GM12892 (cell line): ENCODE measurements around the gene FAM107B.

Source experiments
- DNase-seq: peaks from one replicate; pipeline ENCODE4 v3.0.0; 2011; ENCODE audit not compliant: insufficient read length
- FAIRE-seq: peaks from 2 replicates; lab custom pipeline; 2011; peaks lifted over from hg19 to GRCh38; lab: Jason Lieb, UNC
- POLR2A ChIP-seq: IDR thresholded peaks from 2 replicates; pipeline ENCODE4 v1.6.1; 2011; ENCODE audit warnings: low read depth, low read length, control low read depth
- POLR2AphosphoS5 ChIP-seq: IDR thresholded peaks from 2 replicates; pipeline ENCODE4 v1.6.1; 2011; ENCODE audit warnings: low read depth, low read length, control low read depth
- TAF1 ChIP-seq: IDR thresholded peaks from 2 replicates; pipeline ENCODE4 v1.6.1; 2011; ENCODE audit warnings: low read depth, mild to moderate bottlenecking, control low read depth, low read length, borderline replicate concordance

The FAM107B gene

DNA sequence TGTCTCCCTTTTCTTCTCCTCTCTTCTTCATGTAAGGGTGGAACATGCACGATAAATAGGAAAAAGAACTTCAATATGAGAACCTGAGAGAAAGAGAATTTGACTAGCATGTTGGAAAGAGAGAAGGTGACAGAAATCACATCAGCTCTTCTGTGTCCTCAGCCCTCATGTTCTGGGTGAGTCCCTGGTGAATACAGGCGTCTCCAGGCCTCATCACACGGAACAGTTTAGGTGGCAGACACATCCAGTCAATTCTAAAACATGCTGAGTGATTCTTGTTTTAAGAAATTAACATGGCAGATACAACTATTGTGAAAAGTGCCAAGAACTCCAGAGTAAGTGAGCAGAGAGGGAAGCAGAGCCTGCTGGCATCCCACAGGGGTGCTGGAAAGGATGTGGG is 96.1 kb downstream of the FAM107B start:
- DNase-seq = no peak
- no peak for FAIRE-seq
- no peak for TF ChIP-seq TAF1
- no peak for TF ChIP-seq POLR2AphosphoS5
- no peak for TF ChIP-seq POLR2A

DNA sequence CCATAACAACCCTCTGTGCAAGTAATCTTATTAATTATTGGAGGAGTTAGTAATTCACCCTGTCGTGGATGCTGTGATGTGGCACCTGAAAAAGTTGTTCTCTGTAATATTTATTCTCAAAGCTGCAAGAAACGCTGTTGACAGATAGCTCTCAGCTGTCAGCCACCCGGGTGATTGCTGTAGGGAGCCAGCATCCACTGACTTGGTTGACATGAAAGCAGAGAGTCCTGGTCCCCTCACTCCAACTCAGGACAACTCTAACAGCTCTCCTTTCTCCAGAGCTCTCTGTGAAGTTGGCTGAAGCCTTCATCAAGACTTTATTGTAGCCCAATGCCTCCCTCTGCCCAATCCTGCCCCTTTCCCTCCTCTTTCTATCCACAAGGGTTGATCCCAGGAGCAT is 98.0 kb downstream of the FAM107B start:
- TF ChIP-seq POLR2A (no peak), TAF1 (no peak), POLR2AphosphoS5 (no peak)
- FAIRE-seq (no peak), DNase-seq (no peak)

DNA sequence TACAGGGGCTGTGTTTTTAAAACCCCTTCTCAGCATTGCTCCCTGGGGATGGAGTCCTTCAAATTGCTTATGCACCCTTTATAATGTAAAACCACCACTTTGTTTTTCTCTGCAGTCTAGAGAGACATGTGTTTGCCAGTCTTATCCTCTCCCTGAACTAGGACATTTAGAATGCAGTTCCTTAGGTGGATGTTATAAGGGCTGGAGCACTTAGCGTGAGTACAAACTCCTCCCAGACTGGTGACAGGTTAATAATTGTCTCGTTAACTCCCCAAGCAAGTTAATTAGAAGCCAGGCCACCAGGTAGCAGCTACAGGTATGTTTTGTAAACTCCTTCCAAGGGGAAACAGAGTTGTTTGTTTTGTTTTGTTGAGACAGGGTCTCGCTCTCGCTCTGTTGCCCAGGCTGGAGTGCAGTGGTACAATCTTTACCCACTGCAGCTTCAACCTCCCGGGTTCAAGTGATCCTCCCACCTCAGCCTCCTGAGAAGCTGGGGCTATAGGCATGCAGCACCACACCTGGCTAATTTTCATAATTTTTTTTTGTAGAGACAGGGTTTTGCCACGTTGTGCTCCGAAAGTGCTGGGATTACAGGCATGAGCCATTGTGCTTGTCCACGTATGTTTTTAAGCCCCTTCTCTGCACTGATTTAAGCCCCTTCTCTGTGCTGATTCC is 100.2 kb downstream of the FAM107B start:
- no peak for DNase-seq
- FAIRE-seq = no peak
- TF ChIP-seq POLR2AphosphoS5 (no peak), TAF1 (no peak), POLR2A (no peak)

DNA sequence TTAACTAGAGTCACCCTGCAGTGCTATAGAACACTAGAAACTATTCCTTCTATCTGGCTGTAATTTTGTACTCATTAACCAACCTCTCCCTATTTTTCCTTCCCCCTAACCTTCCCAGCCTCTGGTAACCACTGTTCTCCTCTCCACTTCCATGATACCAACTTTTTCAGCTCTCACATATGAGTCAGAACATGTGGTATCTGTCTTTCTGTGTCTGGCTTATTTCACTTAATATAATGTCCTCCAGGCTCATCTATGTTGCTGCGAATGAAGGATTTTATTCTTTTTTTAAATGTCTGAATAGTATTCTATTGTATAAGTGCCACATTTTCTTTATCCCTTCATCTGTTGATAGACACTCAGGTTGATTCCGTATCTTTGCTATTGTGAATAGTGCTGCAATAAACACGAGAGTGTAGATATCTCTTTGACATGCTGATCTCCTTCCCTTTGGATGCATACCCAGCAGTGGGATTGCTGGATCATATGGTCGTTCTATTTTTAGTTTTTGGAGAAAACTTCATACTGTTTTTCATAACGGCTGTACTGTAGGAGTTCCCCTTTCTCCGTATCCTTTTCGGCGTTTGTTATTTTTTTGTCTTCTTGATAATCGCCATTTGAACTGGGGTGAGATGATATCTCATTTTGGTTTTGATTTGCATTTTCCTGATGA is 101.4 kb downstream of the FAM107B start:
- FAIRE-seq = no peak
- no peak for TF ChIP-seq POLR2A
- no peak for TF ChIP-seq POLR2AphosphoS5
- no peak for TF ChIP-seq TAF1
- DNase-seq = no peak

DNA sequence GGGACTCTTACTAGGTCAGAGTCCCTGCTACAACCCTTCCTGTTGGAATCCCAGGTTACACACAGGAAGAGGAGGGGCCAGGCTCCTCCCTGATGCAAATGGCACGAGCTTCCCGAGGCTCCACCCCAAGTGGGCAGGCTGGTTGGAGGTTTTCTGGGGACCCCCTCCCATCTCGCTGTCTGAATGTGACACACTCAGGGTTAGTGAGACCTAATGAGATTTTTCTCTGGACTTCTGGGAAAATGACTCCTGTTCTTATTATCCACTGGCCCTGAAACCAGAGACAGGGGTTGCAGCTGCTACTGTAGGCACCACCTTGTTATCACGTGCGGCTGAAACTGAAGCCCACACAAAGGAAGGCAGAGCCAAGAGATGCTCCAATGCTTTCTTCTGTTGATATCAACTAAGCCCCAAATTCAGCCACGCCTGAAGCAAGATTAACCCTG is 103.3 kb downstream of the FAM107B start:
- FAIRE-seq = no peak
- TF ChIP-seq POLR2AphosphoS5 = no peak
- TF ChIP-seq TAF1 = no peak
- no peak for TF ChIP-seq POLR2A
- DNase-seq = no peak

DNA sequence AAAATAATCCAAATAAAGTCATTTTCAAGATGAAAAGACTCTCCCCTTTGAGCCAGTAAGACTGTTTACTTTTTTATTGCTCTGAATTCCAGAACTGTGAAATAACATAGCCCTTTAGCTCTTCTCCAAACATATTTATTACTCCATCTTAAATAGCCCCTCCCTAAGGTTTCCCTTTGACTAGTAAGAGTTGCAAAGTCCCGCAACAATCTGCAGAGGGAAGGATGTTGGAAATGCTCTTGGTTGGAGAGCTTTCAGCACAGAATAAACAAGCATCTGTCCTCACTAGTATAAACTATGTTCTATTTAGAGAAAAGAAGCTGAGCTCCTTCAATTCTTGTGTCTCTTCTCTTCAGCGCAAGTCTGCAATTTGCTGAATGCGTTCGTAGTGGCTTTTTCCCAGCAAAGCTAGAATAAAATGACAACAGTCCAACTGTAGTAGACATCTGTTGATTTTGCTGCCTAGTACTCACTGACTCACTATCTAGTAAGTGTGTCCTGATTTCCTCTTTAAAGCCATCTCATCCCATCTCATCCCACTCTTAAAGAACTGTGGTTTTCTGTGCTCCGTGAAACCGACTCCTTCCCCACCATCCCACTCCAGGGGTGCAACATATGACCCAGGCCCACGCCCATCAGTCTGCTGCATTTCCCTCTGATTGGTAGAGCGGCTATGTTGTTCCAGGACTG is 104.0 kb downstream of the FAM107B start:
- DNase-seq (no peak), FAIRE-seq (no peak)
- TF ChIP-seq POLR2A = no peak
- no peak for TF ChIP-seq TAF1
- no peak for TF ChIP-seq POLR2AphosphoS5

DNA sequence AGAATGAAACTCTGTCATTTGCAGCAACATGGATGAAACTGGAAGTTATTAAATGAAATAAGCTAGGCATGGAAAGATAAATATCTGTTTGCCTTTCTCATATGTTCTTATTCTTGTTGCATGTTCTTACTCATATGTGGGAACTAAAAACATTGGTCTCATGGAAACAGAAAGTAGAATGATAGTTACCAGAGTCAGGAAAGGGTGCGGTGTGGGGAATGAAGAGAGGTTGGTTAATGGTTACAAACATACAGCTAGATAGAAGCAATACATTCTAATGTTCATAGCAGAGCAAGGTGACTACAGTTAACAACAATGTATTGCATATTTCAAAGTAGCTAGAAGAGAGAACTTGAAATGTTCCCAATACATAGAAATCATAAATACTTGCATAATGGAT is 105.1 kb downstream of the FAM107B start:
- DNase-seq (no peak), FAIRE-seq (no peak)
- TF ChIP-seq POLR2AphosphoS5 (no peak), TAF1 (no peak), POLR2A (no peak)

DNA sequence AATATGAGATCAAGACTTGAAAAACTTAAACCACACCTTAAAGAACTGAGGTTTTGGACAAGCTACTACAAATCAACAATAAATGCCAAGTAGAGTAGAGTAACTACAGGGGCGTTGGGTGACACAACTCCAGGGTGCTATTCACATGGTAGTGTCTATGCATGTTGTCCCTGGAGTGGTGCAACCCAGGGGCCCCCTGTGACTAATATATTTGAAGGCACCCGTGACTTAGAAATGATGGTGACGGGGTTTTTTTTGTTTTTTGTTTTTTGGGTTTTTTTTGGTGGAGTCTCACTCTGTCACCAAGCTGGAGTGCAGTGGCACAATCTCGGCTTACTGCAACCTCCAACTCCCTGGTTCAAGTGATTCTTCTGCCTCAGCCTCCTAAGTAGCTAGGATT is 106.9 kb downstream of the FAM107B start:
- TF ChIP-seq POLR2A (no peak), POLR2AphosphoS5 (no peak), TAF1 (no peak)
- DNase-seq = no peak

DNA sequence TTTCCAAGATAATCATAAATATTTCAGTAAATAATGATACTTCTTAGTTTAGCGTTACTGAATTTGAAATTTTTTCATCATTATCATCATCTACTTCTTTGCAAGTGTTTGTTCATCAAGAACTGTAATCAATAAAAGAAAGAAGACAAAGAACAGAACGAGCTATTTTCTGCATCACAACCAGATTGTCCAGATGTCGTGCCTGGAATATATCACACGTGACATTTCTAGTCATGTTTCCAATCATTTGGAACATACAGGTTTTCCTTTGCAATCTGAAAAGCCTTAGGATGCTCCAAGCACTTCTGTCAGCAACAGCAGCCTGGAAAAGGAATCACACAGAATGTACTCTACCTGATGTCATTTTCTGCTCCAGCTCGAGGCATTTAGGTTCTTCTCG is 107.4 kb downstream of the FAM107B start:
- TF ChIP-seq POLR2A = no peak
- TF ChIP-seq TAF1 = no peak
- no peak for TF ChIP-seq POLR2AphosphoS5
- no peak for DNase-seq
- FAIRE-seq = no peak

More for the DNA sequence above, 106.9 kb downstream of the FAM107B start:
- FAIRE-seq = no peak

DNA sequence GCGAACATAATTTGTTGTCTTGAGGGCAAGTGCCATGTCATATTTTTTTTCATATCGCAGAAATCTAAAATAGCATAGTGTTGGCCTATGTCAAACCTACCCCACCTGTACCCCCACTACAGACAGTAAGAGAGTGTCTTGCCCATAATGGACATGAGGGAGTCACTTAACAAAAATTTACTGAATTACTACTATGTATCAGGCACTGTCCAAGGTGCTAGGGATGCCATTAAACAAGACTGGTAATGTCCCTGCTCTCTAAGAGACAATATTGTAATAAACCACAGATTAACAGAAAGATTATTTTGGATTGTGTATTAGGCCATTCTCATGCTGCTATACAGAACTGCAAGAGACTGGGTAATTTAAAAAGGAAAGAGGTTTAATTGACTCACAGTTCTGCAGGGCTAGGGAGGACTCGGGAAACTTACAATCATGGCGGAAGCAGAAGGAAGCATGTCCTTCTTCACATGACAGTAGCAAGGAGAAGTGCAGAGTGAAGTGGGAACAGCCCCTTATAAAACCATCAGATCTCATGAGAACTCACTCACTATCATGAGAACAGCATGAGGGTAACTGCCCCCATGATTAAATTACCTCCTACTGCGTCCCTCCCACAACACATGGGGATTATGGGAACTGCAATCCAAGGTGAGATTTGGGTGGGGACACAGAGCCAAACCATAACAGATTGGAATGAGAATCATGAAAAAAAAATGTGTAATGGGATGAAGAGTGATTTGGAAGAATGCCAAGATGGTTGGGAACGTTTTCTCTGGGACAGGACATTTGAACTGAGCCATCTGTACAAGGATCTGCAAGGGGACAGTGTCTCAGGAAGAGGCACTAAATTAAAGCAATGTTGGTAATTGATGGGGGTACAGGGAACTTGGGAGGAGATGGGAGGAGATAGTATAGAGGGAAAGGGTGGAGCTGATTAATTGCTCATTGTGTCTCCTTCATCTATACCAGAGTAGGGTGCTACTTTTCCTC is 108.5 kb downstream of the FAM107B start:
- no peak for TF ChIP-seq TAF1
- no peak for TF ChIP-seq POLR2A
- no peak for TF ChIP-seq POLR2AphosphoS5
- DNase-seq (no peak), FAIRE-seq (no peak)

DNA sequence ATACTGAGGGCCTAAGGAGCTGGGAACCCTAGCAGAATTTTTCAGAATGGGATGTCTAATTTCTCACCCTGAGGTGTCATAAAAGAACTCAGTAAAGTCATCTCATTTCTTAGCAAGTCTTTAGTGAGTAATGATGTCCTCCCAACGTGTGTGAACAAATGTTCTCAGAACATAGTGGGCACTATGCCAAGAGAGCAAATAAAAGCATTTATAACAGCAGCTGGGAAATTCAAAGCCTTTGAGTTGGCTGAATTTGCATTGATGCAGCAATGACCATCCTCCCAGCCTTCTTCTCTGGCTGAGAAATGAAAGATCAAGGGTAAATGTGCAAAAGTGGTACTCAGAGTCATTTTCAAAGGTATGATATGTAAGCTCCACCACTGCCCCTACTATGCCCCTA is 109.4 kb downstream of the FAM107B start:
- DNase-seq = no peak
- TF ChIP-seq POLR2AphosphoS5 = no peak
- TF ChIP-seq POLR2A = no peak
- TF ChIP-seq TAF1 = no peak
- FAIRE-seq = no peak
